Dermis microvascular lymphatic vessel endothelial cell (primary cell): ENCODE measurements around the gene NEO1. TPM values are rescaled to one million over a fixed set of nuclear protein-coding genes. Genes with fewer than 3 reads are reported as not detected.

Experiments
- DNase-seq, 2 donors: peaks; one replicate each; pipeline versions ENCODE4 v3.0.0 to v3.0.0-alpha.2; 2010; ENCODE audit warnings: low read depth in 2 of 2
- total RNA-seq: library from RNA; depleted of rRNA; stranded (reverse); fragments of >200 nt; gene quantifications from 2 replicates; pipeline ENCODE4 v1.2.1, GENCODE V29; 2014

Gene NEO1
- total RNA-seq, 1 donor from 2014 or later: 1.9 TPM

GRCh38 chr15:73328981-73329380 lies 276.7 kb downstream of the NEO1 start:
- no peak for DNase-seq

GRCh38 chr15:73329501-73330200 lies 277.4 kb downstream of the NEO1 start:
- no peak for DNase-seq

GRCh38 chr15:73330206-73331051 lies 278.2 kb downstream of the NEO1 start:
- DNase-seq: no peak

DNA sequence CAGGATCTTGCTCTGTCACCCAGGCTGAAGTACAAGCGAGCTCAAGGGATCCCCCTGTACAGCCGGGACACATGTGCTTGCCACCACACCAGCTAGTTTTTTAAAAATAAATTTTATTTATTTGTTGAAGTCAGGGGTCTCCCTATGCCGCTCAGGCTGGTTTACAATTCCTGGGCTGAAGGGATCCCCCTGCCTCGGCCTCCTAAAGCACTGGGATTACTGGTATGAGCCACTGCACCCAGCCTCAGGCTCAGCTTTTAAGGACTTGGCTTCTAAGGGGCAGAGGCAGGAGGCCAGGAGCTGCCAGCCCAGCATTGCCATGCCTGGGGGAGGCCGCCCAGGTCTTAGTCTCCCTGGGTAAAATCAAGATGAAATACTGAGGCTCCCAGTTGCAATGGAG lies 279.2 kb downstream of the NEO1 start:
- no peak for DNase-seq

DNA sequence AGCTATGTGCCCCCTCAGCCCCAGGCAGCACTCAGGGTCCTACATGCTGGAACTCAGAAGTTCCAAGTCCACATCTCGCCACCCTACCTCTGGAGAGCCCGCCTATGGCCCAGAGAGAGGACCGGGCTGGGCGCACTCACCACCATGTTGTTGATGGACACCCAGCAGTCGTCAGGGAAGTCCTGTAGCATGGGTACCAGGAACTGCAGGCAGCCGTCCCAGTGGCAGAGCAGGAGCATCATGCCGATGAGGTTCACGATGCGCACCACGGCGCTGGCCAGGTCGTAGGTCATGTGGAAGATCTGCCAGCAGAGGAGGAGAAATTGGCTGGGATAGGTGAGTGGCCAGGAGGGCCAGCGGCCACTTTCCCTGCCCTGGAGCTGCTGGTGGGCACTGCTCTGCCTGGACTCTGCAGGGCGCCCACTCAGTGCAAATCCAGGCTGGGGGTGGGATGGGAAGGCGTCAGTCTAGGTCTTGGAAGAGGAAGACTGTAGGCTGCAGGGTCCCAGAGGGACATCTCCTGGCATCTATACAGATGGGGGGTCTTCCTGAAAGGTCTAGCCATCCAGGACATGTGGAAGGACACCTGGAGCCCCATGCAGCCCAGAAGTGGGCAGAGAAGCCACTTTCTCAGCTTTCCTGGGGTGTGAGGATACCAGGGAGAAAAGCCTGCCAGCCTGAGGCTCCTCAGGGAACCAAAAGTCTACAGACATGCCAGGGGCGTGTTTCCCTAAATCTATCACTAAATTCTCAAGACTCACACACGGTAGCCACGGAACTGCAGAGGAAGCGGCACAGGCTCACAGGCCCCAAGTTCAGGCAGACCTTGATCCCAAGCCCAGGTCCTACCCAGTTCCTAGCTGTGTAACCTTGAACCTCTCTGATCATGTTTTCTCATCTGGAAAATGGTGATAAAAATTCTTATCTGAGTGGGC lies 280.0 kb downstream of the NEO1 start:
- DNase-seq: no peak

GRCh38 chr15:73333001-73333400 lies 280.7 kb downstream of the NEO1 start:
- DNase-seq: no peak

- no peak for DNase-seq
These were observed 281.8 kb downstream of the NEO1 start for GRCh38 chr15:73334086-73334485.

DNA sequence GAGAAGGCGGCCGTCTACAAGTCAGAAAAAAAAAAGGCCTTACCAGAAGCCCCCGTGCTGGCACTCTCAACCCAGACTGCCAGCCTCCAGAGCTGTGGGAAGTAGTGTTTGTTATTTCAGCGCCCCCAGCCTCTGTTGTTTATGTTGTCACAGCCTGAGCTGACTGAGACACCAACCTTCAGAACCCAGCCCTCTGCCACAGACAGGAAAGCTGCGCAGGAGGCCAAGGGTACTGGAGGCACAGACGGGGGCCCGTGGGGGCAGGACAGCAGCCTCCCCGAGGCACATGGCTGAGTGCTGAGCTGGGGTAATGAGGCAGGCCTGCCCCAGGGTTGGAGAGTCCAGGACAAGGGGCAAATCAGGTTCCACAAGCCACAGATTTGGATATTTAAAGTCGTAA lies 282.8 kb downstream of the NEO1 start:
- DNase-seq: no peak

DNA sequence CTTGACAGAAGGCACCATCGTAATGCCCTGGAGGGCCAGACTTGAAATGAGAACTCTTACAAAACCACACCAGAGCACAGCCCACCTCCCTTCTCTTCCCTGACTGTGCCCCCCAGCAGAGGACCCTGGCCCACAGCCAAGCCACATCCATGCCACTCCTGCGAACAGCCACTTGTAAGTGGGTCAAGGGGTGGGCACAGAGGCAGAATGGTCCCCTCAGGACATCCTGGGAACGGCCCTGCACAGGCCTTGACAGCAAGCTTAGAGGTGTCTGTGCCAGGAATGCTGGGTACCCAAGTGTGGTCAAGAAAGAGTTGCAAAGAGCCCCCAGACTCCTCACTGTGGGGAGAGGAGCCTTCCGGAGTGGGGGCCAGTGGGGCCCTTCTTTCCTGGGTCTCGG lies 283.2 kb downstream of the NEO1 start:
- no peak for DNase-seq

- DNase-seq: no peak
These were observed 284.5 kb downstream of the NEO1 start for GRCh38 chr15:73336756-73337155.

- no peak for DNase-seq
These were observed 284.9 kb downstream of the NEO1 start for GRCh38 chr15:73337187-73337586.

GRCh38 chr15:73338058-73338457 lies 285.8 kb downstream of the NEO1 start:
- DNase-seq: no peak

DNA sequence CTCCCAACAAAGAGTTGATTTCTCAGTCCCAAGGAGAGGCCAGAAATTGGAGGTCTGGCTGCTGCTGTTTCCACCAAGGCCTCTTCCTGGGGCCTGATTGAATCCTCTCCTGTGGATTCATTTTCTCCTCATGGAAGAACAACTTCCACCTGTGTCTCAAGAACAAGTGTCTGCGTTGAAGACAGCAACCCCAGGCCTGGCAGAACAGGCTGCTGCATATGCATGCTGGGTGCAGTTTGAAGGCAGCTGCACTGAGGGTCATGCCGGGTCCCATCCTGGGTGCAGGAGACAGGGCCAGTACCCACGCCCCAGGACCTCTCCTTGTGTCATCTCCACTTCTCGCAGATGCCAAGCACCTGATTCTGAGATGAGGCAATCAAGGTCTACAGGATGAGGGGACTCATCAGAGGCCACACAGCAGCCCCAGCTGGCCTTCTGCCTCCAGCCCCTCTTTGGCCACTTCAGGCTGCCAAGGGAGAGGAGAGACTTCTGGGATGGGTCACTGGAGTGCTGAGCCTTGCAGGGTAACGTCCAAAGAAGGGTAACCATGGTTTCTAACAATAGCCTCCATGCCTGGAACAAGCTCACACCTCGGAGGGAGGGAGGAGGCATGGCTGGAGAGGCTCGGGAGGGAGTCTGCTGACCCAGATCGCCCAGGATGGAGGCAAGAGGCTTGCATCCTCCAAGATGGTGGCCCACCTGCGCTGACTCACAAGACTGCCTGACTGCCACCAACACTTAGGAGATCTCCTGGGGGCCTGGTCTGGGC lies 286.5 kb downstream of the NEO1 start:
- DNase-seq: no peak

DNA sequence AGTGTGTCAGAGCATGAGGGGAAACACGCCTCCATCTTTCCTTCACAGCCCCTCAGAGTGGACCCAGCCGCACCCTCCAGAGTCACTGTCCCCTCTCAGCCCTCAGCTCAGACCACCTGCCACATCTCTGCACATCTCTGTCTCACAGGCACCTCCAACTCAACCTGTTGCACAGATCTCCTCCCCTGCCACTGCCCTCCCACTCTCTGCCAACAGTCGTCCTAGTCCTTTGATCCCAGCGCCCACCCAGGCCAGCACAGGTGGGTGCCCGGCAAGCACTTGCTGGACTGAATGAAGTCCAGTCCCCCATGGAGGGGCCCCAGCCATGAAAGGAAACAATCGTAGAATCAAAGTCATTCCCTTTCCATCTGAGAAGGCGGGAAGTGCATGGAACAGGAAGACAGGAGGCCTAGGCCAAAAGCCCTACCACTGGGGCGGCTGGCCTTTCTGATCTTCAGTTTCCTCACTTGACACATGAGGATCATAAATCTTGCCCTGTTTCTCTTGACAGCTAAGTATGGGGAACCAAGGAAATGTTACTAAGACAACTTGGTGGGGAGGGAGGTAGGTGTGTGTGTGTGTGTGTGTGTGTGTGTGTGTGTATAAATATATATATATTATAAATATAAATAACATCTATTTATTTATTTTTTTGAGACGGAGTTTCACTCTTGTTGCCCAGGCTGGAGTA lies 288.4 kb downstream of the NEO1 start:
- no peak for DNase-seq

DNA sequence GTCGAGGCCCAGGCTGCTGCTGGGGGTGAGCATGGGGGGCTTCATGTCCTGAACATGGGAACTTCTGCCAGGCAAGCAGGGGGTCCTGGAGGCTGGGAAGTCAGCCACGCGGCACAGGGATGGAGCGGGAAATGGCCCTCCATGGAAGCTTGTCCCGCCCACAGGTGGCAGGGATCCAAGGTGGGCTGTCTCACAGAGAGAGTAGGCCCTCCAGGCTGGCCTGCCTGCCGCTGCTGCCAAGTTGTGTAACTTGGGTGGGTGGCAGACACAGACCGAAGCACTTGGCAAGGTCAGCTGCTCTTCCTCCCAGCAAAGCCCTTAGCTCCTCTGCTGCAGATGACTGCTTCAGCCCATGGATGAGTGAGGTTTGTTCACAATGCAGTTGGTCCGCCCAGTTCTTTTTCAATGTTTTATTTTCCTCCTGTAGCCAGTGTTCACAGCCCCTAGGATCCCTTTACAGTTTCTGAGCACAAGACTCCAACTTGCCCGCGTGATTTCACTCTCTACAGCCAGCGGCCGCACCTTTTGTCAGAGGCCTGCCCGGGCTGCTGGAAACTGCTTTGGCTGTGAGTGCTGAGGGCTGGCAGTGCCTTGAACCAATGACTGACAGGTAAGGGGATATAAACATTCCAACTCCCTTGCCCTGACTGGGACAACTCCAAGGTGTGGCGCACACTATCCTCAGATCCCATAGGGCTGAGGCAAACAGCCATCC lies 289.8 kb downstream of the NEO1 start:
- no peak for DNase-seq

DNA sequence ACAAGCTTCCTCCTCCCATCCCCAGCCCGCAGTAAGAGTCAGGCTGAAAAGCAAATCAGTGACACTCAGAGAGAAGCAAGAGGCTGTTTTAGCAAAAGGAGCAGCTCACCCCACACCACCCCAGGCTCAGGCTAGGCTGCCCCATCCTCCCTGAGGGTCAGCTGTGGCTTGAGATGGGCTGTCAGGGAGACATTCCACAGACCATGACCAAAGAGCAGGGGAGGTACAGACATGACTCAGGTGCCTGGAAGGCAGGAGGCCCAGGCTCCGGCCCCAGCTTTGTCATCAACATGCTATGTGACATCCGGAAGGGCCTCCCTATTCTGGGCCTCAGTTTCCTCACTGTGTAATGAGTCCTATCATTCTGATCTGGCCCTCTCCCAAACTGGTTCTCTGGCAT lies 291.8 kb downstream of the NEO1 start:
- DNase-seq: no peak

DNA sequence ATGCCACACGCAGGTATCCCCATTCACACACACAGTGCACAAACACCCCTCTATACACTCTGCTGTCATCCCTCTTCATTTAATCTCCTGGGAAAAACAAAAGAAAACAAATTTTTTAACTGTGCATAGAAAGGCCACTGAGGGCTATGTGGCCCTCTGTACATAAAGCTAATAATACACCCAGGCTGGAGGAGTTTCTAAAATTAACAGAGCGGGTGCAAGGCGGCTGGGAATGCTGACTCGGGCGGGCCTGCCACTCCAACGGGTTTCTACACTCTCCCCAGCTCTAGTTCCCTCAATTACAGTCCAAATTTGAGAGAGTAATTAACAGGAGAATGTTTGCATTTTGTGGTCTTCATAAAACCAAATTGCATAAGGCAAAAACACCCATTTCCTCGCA lies 293.4 kb downstream of the NEO1 start:
- DNase-seq: no peak

GRCh38 chr15:73346735-73347312 lies 294.6 kb downstream of the NEO1 start:
- DNase-seq: peak; percentile 17 to 53

DNA sequence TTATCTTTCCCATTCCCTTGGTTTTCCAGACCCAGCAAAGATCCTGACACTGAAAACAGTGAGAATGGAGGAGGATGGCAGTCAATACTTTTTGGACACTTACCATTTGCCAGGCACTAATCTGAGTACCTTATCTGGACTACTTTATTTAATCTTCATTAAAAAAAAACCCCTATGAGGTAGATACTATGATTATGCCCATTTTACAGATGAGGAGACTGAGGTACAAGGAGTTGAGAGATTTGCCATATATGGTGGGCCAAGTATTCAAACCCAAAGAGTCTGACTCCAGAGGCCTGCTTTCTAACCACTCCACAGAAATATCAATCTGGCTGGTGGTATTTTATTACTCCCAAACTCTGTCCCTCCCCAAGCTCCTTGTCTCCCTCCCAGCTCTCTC lies 296.9 kb downstream of the NEO1 start:
- no peak for DNase-seq

- no peak for DNase-seq
These were observed 299.8 kb downstream of the NEO1 start for GRCh38 chr15:73352082-73352481.
